GM12878 (cell line): ENCODE data around the gene CHL1. TPM values are rescaled to one million over a fixed set of nuclear protein-coding genes. Genes with fewer than 3 reads are reported as not detected.

Experiments used
- CEBPZ ChIP-seq: fragments of 150-350 bp; IDR thresholded peaks from 2 replicates; pipeline ENCODE4 v1.6.1; 2016; ENCODE audit warnings: low read depth, low read length
- CHD2 ChIP-seq: IDR thresholded peaks from 2 replicates; pipeline ENCODE4 v1.6.1; 2011; ENCODE audit warnings: low read depth, low read length, improper control_type of control experiment, borderline replicate concordance
- CREM ChIP-seq: IDR thresholded peaks from 2 replicates; pipeline ENCODE4 v1.6.1; 2014; ENCODE audit warnings: antibody characterized with exemption, low read depth
- E2F8 ChIP-seq: fragments of 450-650 bp; IDR thresholded peaks from 2 replicates; pipeline ENCODE4 v1.6.1; 2018; ENCODE audit warnings: mild to moderate bottlenecking, low read depth, moderate library complexity; ENCODE audit not compliant: partially characterized antibody
- ESRRA ChIP-seq: IDR thresholded peaks from 2 replicates; pipeline ENCODE4 v1.6.1; 2012; ENCODE audit warnings: mild to moderate bottlenecking, low read length, improper control_type of control experiment
- HDGF ChIP-seq: fragments of 450-650 bp; IDR thresholded peaks from 2 replicates; pipeline ENCODE4 v1.6.1; 2016; ENCODE audit warnings: antibody characterized with exemption
- IKZF1 ChIP-seq: fragments of 450-650 bp; conservative IDR thresholded peaks from 2 replicates; pipeline ENCODE4 v1.6.1; 2017; ENCODE audit warnings: antibody characterized with exemption, mild to moderate bottlenecking
- IKZF2 ChIP-seq, 2 experiments: fragments of 450-650 bp; IDR thresholded peaks; 2 replicates each; pipeline ENCODE4 v1.6.1; 2017; ENCODE audit warnings: mild to moderate bottlenecking in 2 of 2, moderate library complexity in 2 of 2
- JUNB ChIP-seq: IDR thresholded peaks from 2 replicates; pipeline ENCODE4 v1.6.1; 2016; ENCODE audit warnings: antibody characterized with exemption, mild to moderate bottlenecking
- LARP7 ChIP-seq: fragments of 450-650 bp; IDR thresholded peaks from 2 replicates; pipeline ENCODE4 v1.6.1; 2017; ENCODE audit warnings: mild to moderate bottlenecking
- MXI1 ChIP-seq: fragments of 150-350 bp; IDR thresholded peaks from 2 replicates; pipeline ENCODE4 v1.6.1; 2011; ENCODE audit warnings: low read depth, mild to moderate bottlenecking, inconsistent platforms, low read length, improper control_type of control experiment
- NR2C1 ChIP-seq: fragments of 450-650 bp; IDR thresholded peaks from 2 replicates; pipeline ENCODE4 v1.6.1; 2017; ENCODE audit warnings: antibody characterized with exemption, mild to moderate bottlenecking, moderate library complexity
- POLR2A ChIP-seq: IDR thresholded peaks from 2 replicates; pipeline ENCODE4 v1.6.1; 2011; ENCODE audit warnings: low read depth, mild to moderate bottlenecking, low read length
- RAD21 ChIP-seq: IDR thresholded peaks from 2 replicates; pipeline ENCODE4 v1.6.1; 2011; ENCODE audit warnings: mild to moderate bottlenecking, low read depth, low read length, moderate library complexity; ENCODE audit not compliant: insufficient read depth
- ZBTB4 ChIP-seq: fragments of 450-650 bp; formaldehyde crosslinking; IDR thresholded peaks from 2 replicates; pipeline ENCODE4 v1.4.0; 2022; ENCODE audit warnings: mild to moderate bottlenecking, moderate library complexity
- ZBTB40 ChIP-seq: fragments of 450-650 bp; IDR thresholded peaks from 2 replicates; pipeline ENCODE4 v1.6.1; 2016; ENCODE audit warnings: mild to moderate bottlenecking, moderate library complexity, borderline replicate concordance
- ZNF207 ChIP-seq: fragments of 450-650 bp; IDR thresholded peaks from 2 replicates; pipeline ENCODE4 v1.6.1; 2014; ENCODE audit warnings: antibody characterized with exemption, mild to moderate bottlenecking, borderline replicate concordance
- polyA plus RNA-seq, 11 experiments: library from polyadenylated mRNA; depleted of rRNA in 4 of 11; unstranded in 6 of 11; stranded (reverse) in 5 of 11; fragments of >200 nt; fragmentation: Nextera tagmentation in 4 of 11; fragmentation: Illumina TruSeq in 1 of 11; extraction: Ambion mirVana in 4 of 11; extraction: Trizol in 1 of 11; gene quantifications; 1 replicate in 1 of 11; 2 replicates in 10 of 11; pipeline versions ENCODE4 v1.2.1 to v1.2.3, GENCODE V29; 2011 to 2016; ENCODE audit warnings: inconsistent platforms in 2 of 11, missing spikeins in 2 of 11, low read depth in 1 of 11
- total RNA-seq, 4 experiments: library from RNA; depleted of rRNA in 3 of 4; stranded (reverse); fragments of >200 nt in 3 of 4; fragmentation: Illumina TruSeq in 1 of 4; extraction: Trizol in 1 of 4; gene quantifications; 2 replicates each; pipeline versions ENCODE4 v1.2.1 to v1.2.3, GENCODE V29; 2013 to 2021

Gene CHL1
- total and polyA plus RNA-seq, 10 of the 15 experiments (the other 5 are each of a cell fraction or from before 2014, with no cell fraction given) = 0.71 to 30.4 (median 1.8) TPM

GRCh38 chr3:278300-279064, 81.9 kb downstream of the CHL1 start (continued):
- TF ChIP-seq ZBTB4 (CRISPR knock-in tag) (no peak), NR2C1 (no peak), LARP7 (no peak), POLR2A (no peak), ZBTB40 (no peak), CREM (peak; percentile 29; the same call in 1 of the 2 replicates), IKZF2 (IDR thresholded peaks at IDR 0.05) (peak; percentile 94), HDGF (no peak), CHD2 (peak; percentile 58; the same call in 1 of the 2 replicates), IKZF1 (peak; percentile 97), ESRRA (no peak), ZNF207 (no peak), E2F8 (no peak), RAD21 (no peak), JUNB (peak; percentile 40), MXI1 (no peak), CEBPZ (no peak)
